ENCODE data around the gene AP2M1.

The AP2M1 gene

GRCh38 chr3:184181596-184181995 is 6.9 kb downstream of the AP2M1 start:
- DNase-seq, result no peak

- no peak for DNase-seq
Observed at GRCh38 chr3:184183679-184184078, 9.0 kb downstream of the AP2M1 start.

GRCh38 chr3:184184546-184185230 is 10.0 kb downstream of the AP2M1 start:
- no peak for DNase-seq

- DNase-seq, result peak; percentile 99 to 100 (median 99)
Observed at GRCh38 chr3:184185461-184186183, 11.0 kb downstream of the AP2M1 start.

GRCh38 chr3:184186184-184186901 is 11.7 kb downstream of the AP2M1 start, which contains the start of gene ABCF3:
TSS of gene ABCF3 (plus strand) at chr3:184186199. CDS start at chr3:184186208, 9 bp downstream.
- peak in 1 of 5 experiments; percentile 40 for DNase-seq

- no peak for DNase-seq
Observed at GRCh38 chr3:184186902-184187207, 12.2 kb downstream of the AP2M1 start.

- DNase-seq, result no peak
Observed at GRCh38 chr3:184188080-184188479, 13.4 kb downstream of the AP2M1 start.

GRCh38 chr3:184189421-184189820 is 14.8 kb downstream of the AP2M1 start:
- DNase-seq, result no peak

GRCh38 chr3:184192889-184193288 is 18.2 kb downstream of the AP2M1 start:
- no peak for DNase-seq

GRCh38 chr3:184193991-184194539 is 19.4 kb downstream of the AP2M1 start:
- no peak for DNase-seq

GRCh38 chr3:184196536-184196935 is 21.9 kb downstream of the AP2M1 start:
- DNase-seq, result no peak

- no peak for DNase-seq
Observed at GRCh38 chr3:184198509-184198908, 23.9 kb downstream of the AP2M1 start.

GRCh38 chr3:184200825-184201224 is 26.2 kb downstream of the AP2M1 start:
- no peak for DNase-seq

GRCh38 chr3:184203526-184203925 is 28.9 kb downstream of the AP2M1 start:
- DNase-seq, result no peak

GRCh38 chr3:184209146-184209923 is 34.7 kb downstream of the AP2M1 start:
- DNase-seq, result no peak

GRCh38 chr3:184211297-184211696 is 36.6 kb downstream of the AP2M1 start:
- no peak for DNase-seq

GRCh38 chr3:184211718-184212117 is 37.1 kb downstream of the AP2M1 start:
- no peak for DNase-seq

- no peak for DNase-seq
Observed at GRCh38 chr3:184218814-184219213, 44.2 kb downstream of the AP2M1 start.

GRCh38 chr3:184222521-184222920 is 47.9 kb downstream of the AP2M1 start:
- DNase-seq, result no peak

- DNase-seq, result no peak
Observed at GRCh38 chr3:184223946-184224345, 49.3 kb downstream of the AP2M1 start.

- peak in 4 of 5 experiments; percentile 25 to 52 (median 34) for DNase-seq
Observed at GRCh38 chr3:184227481-184227935, 52.9 kb downstream of the AP2M1 start.

GRCh38 chr3:184228376-184229137 is 53.9 kb downstream of the AP2M1 start:
- DNase-seq, result no peak
